GM12875 (cell line): ENCODE results near the gene TSPOAP1.

Source experiments
- H3K4me3 ChIP-seq: one replicate; pipeline ENCODE4 v1.5.1; 2011; ENCODE audit warnings: low read depth, low read length, control low read depth
- CTCF ChIP-seq: IDR thresholded peaks from 2 replicates; pipeline ENCODE4 v1.5.1; 2011; ENCODE audit warnings: low read depth, mild to moderate bottlenecking, control low read depth, inconsistent platforms, low read length, moderate library complexity, borderline replicate concordance; ENCODE audit not compliant: insufficient read depth

Gene TSPOAP1

GRCh38 chr17:58338841-58339754 is 10.5 kb upstream of the TSPOAP1 start:
- H3K4me3 ChIP-seq: peak overlapping the region; percentile 72
- no peak for TF ChIP-seq CTCF

DNA sequence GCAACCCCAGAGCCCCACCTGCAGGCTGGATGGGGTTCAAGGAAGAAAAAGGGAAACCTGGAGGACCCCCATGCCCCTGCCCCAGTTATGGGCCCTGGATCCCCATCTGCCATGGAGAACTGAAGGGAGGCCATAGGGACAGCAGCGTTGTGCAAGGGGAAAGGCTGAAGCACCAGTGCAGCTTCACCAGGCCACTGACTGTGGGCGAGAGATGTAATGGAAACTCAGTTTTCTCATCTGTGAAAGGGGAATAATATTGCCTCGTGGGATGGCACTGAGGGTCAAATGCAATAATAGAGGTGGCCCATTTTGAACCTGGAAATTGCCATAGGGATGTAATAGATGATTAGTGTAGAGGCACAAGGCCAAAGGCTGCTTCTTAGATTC is 9.9 kb upstream of the TSPOAP1 start:
- no peak for TF ChIP-seq CTCF
- H3K4me3 ChIP-seq: peak overlapping the region; percentile 72

DNA sequence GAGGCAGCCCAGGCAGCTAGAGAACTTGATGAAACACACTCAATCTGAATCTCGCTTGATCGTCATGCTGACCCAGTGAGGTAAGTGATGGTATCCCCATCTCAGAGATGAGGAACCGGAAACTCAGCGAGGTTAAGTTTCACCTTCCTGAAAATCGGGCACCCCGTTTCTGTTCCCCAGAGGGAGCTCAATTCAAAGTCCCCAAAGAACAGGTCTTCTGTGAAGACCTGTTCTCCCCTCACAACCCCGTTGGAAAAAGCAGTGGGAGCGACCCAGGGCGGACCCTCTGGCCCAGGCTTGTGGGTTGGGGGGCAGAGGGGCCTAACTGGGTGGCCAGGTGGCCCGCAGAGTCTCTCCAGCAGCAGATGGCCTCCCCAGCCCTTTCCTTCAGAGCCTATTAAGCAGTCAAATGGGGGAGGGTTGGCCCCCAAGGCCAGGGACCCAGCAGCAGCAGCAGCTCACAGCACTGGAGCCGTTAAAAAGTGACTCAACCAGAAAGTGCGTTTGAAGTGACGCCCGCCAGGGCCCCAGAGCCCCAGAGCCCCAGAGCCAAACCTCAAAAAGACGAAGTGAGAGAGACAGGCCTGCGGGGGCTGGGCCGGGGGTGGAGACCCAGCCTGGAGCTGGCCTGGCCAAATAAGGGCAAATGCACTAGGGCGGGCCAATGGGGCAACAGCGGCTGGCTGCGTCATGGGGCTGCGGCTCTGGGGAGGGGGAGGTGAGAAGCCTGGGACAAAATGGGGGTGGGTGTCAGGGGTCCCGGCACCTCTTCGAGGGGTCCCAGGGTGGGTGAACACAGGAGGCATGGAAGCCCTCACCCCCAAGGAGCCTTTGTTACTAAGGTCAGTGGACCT is 9.2 kb upstream of the TSPOAP1 start:
- peak overlapping the region; percentile 72 for H3K4me3 ChIP-seq
- peak; percentile 47; the same call in 1 of the 2 replicates for TF ChIP-seq CTCF

DNA sequence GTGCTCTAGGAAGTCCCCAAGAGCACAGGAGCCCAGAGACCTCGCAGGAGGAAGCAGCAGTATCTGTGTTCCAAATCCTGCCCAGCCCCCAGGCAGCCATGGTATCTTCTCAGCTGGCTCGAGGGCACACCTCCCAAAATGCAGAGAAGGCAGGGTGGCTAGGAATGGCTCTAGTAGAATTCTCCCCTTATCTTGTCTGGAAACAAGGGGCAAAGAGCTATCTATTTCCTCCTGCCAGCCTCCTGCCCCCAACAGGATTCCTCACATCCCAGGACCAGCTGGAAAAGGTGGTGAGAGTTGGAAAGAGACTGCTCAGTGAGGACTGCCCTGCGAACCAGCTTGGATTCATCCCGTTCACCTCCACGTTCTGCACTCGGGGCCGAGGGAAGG is 8.6 kb upstream of the TSPOAP1 start:
- H3K4me3 ChIP-seq: peak overlapping the region; percentile 62
- no peak for TF ChIP-seq CTCF

DNA sequence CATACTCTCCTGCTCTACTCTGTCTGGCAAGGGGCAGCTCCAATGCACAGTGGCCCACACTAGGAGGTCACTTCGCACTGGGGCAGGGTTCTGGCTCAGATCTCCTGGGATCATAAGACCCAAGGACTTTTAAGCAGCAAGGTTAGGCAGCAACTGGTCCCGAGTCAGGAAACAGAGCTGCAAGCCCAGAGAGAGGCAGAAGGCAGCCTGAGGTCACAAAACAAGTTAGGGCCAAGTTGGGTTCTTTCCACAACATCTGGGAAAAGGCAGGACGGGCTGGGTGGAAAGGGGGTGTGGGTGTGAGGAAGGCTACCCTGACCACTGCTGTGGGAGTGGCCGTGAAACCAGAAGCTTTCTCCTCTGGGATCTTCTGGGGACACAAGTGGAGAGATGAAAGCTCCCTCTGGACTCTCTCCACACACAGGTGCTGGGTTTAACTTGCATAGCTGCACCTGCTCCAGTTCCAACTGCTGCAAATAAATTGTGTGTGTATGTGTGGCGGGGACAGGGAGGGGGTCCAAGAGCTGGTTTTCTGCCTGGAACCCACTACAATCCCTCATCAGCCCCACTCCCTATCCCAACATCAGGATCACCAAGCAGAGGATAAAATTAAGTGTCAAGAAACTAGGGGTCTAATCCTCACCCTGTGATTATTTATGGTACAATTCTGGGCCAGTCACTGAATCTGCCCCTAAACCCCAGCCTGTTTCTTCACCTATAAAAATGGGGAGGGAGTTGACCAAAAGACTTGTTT is 8.0 kb upstream of the TSPOAP1 start:
- H3K4me3 ChIP-seq: peak overlapping the region; percentile 62
- TF ChIP-seq CTCF: no peak

GRCh38 chr17:58335779-58336455 is 7.3 kb upstream of the TSPOAP1 start:
- no peak for TF ChIP-seq CTCF
- peak overlapping the region; percentile 97 for H3K4me3 ChIP-seq
